ENCODE results near the gene NRXN3. TPM values are rescaled to one million over a fixed set of nuclear protein-coding genes. Genes with fewer than 3 reads are reported as not detected.

Gene NRXN3
- polyA plus RNA-seq, 1 donor from 2014 or later, result 110 TPM

- TF ChIP-seq MXI1 (conservative IDR thresholded peaks at IDR 0.05; ENCODE audit: poor library complexity, severe bottlenecking), result no peak
- Histone ChIP-seq H4K20me1 (ENCODE audit: insufficient read depth) (no peaks in the 10 kb centered on the region), H3K9me2 (ENCODE audit: insufficient read depth, low read length) (no peaks in the 10 kb centered on the region), H3K27ac (ENCODE audit: low read length) (no peak overlapping the region), H3K27me3 (ENCODE audit: insufficient read depth, low read depth, low read length) (no peaks in the 10 kb centered on the region), H2AFZ (ENCODE audit: low read depth, low read length) (no peak overlapping the region), H3K9me3 (ENCODE audit: low read length) (no peaks in the 10 kb centered on the region), H3K4me2 (ENCODE audit: low read length) (no peak overlapping the region), H3K79me2 (replicated peaks; ENCODE audit: insufficient read depth, low read length) (peaks cover 33% of the 10 kb centered on the region), H3K36me3 (ENCODE audit: insufficient read depth, low read length) (no peaks in the 10 kb centered on the region), H3F3A (ENCODE audit: insufficient read depth, low read length, poor library complexity, severe bottlenecking) (no peaks in the 10 kb centered on the region), H3K9ac (ENCODE audit: low read length) (no peak overlapping the region), H3K4me3 (ENCODE audit: low read length) (no peak overlapping the region)
Measured at GRCh38 chr14:78254911-78255461, 84.8 kb downstream of the NRXN3 start.

DNA sequence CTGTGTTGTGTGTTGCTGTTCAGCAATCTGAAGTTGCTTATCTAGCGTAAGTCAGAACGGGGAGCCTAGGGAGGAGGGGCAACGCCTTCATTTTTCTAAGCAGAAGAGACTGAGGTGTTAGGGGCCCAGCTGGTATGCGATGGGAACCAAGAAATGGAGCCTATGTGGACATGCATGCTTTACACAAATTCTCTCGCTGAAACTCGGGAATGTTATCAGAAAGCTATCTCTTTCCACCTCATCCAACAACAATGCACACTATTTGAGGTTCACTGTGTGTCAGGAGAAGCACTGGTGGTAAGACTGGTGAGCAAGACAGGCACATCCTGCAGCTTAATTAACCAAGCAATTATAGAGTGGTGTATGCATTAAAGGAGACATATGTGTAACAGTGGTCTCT lies 89.7 kb downstream of the NRXN3 start:
- H3K4me3 ChIP-seq (ENCODE audit: low read length), result no peak overlapping the region
- no peaks in the 10 kb centered on the region for H3F3A ChIP-seq (ENCODE audit: insufficient read depth, low read length, poor library complexity, severe bottlenecking)
- H3K9ac ChIP-seq (ENCODE audit: low read length), result no peak overlapping the region
- no peak overlapping the region for H3K4me2 ChIP-seq (ENCODE audit: low read length)
- peaks cover 29% of the 10 kb centered on the region for H3K79me2 ChIP-seq (replicated peaks; ENCODE audit: insufficient read depth, low read length)
- H4K20me1 ChIP-seq (ENCODE audit: insufficient read depth), result no peaks in the 10 kb centered on the region
- H3K9me2 ChIP-seq (ENCODE audit: insufficient read depth, low read length), result no peaks in the 10 kb centered on the region
- H3K27me3 ChIP-seq (ENCODE audit: insufficient read depth, low read depth, low read length), result no peaks in the 10 kb centered on the region
- H3K9me3 ChIP-seq (ENCODE audit: low read length), result no peaks in the 10 kb centered on the region
- no peak overlapping the region for H3K27ac ChIP-seq (ENCODE audit: low read length)
- no peaks in the 10 kb centered on the region for H3K36me3 ChIP-seq (ENCODE audit: insufficient read depth, low read length)
- H2AFZ ChIP-seq (ENCODE audit: low read depth, low read length), result no peak overlapping the region
- TF ChIP-seq TAF1 (IDR thresholded peaks at IDR 0.05; ENCODE audit: low read depth) (no peak), RAD21 (conservative IDR thresholded peaks at IDR 0.05) (no peak), POLR2AphosphoS5 (IDR thresholded peaks at IDR 0.05) (no peak), CTCF (IDR thresholded peaks at IDR 0.05; ENCODE audit: poor library complexity, severe bottlenecking) (no peak), EP300 (conservative IDR thresholded peaks at IDR 0.05; ENCODE audit: poor library complexity, severe bottlenecking) (no peak), EZH2 (IDR thresholded peaks at IDR 0.05; ENCODE audit: borderline replicate concordance, insufficient read depth, low read length, poor library complexity, severe bottlenecking) (no peak), SMC3 (conservative IDR thresholded peaks at IDR 0.05; ENCODE audit: poor library complexity) (no peak), REST (IDR thresholded peaks at IDR 0.05; ENCODE audit: borderline replicate concordance) (no peak), MXI1 (conservative IDR thresholded peaks at IDR 0.05; ENCODE audit: poor library complexity, severe bottlenecking) (no peak)
